SK-N-SH (cell line): ENCODE measurements around the gene RPS6KB2. TPM values are rescaled to one million over a fixed set of nuclear protein-coding genes. Genes with fewer than 3 reads are reported as not detected.
A peak's percentile ranks its signal among the peaks of the same experiment; 100 is the strongest.

Experiments
- CTCF ChIA-PET: fragments of 300-600, 350-600 bp; formaldehyde crosslinking; extraction: SDS; loops from one replicate; lab custom pipeline; 2021; lab: Yijun Ruan, JAX
- POLR2A ChIA-PET: fragments of 350-600 bp; sonication (Branson Sonifier 250); formaldehyde crosslinking; extraction: SDS; loops from one replicate; lab custom pipeline; 2020; ENCODE audit warnings: antibody characterized with exemption, inconsistent platforms; lab: Yijun Ruan, JAX
- DNase-seq: peaks from one replicate; pipeline ENCODE4 v3.0.0; 2012
- H2AFZ ChIP-seq: fragments of 200-600 bp; sonication (generic); 2 replicates; pipeline ENCODE4 v1.8.1; 2016; ENCODE audit warnings: antibody characterized with exemption, mild to moderate bottlenecking, low read depth
- H3F3A ChIP-seq: fragments of 200-600 bp; sonication (generic); replicated peaks from 2 replicates; pipeline ENCODE3; 2016; ENCODE audit warnings: antibody characterized with exemption, mild to moderate bottlenecking; ENCODE audit not compliant: insufficient read depth
- H3K27ac ChIP-seq, 2 experiments: fragments of 200-500 bp in 1 of 2; fragments of 200-600 bp in 1 of 2; sonication (Bioruptor generic) in 1 of 2; sonication (generic), shearing (Covaris generic) in 1 of 2; 2 replicates each; pipeline versions ENCODE4 v1.5.1 to v1.6.1; 2014 to 2016; ENCODE audit warnings: low read depth in 2 of 2, inconsistent platforms in 1 of 2, low read length in 1 of 2, mild to moderate bottlenecking in 1 of 2, mixed read lengths in 1 of 2
- H3K27me3 ChIP-seq: fragments of 200-600 bp; sonication (generic), shearing (Covaris generic); 2 replicates; pipeline ENCODE4 v1.6.1; 2016; ENCODE audit warnings: mixed run types; ENCODE audit not compliant: insufficient read depth
- H3K36me3 ChIP-seq, 2 experiments: fragments of 200-500 bp in 1 of 2; fragments of 200-600 bp in 1 of 2; sonication (Bioruptor generic) in 1 of 2; sonication (generic) in 1 of 2; replicated peaks in 1 of 2; 2 replicates each; pipeline versions ENCODE3 to v1.5.1; 2014 to 2016; ENCODE audit warnings: low read length in 1 of 2, mild to moderate bottlenecking in 1 of 2; ENCODE audit not compliant: insufficient read depth in 2 of 2, control insufficient read depth in 1 of 2
- H3K4me1 ChIP-seq, 2 experiments: fragments of 200-500 bp in 1 of 2; fragments of 200-600 bp in 1 of 2; sonication (Bioruptor generic) in 1 of 2; sonication (generic), shearing (Covaris generic) in 1 of 2; 2 replicates each; pipeline versions ENCODE4 v1.5.1 to v1.6.1; 2014 to 2016; ENCODE audit warnings: low read depth in 1 of 2, low read length in 1 of 2, mixed run types in 1 of 2; ENCODE audit not compliant: insufficient read depth in 2 of 2, control insufficient read depth in 1 of 2
- H3K4me2 ChIP-seq: fragments of 200-600 bp; sonication (generic), shearing (Covaris generic); 2 replicates; pipeline ENCODE4 v1.6.1; 2017; ENCODE audit warnings: mixed run types
- H3K4me3 ChIP-seq, 2 experiments: fragments of 200-500 bp in 1 of 2; fragments of 200-600 bp in 1 of 2; sonication (Bioruptor generic) in 1 of 2; sonication (generic), shearing (Covaris generic) in 1 of 2; 2 replicates each; pipeline versions ENCODE4 v1.5.1 to v1.8.1; 2014 to 2016; ENCODE audit warnings: low read depth in 2 of 2, inconsistent platforms in 1 of 2, low read length in 1 of 2, mild to moderate bottlenecking in 1 of 2, mixed read lengths in 1 of 2, moderate library complexity in 1 of 2
- H3K79me2 ChIP-seq: fragments of 200-600 bp; sonication (generic); 2 replicates; pipeline ENCODE4 v1.8.1; 2017; ENCODE audit warnings: mild to moderate bottlenecking; ENCODE audit not compliant: insufficient read depth
- H3K9ac ChIP-seq: fragments of 200-600 bp; sonication (generic); 2 replicates; pipeline ENCODE4 v1.6.1; 2017; ENCODE audit warnings: mixed run types
- H3K9me2 ChIP-seq: fragments of 200-600 bp; sonication (generic); 2 replicates; pipeline ENCODE4 v1.6.1; 2017; ENCODE audit warnings: mixed run types
- H3K9me3 ChIP-seq: fragments of 200-600 bp; sonication (generic); 2 replicates; pipeline ENCODE4 v1.6.1; 2017; ENCODE audit warnings: mixed run types, mild to moderate bottlenecking, moderate library complexity
- H4K20me1 ChIP-seq: fragments of 200-600 bp; sonication (generic); 2 replicates; pipeline ENCODE4 v1.6.1; 2017; ENCODE audit warnings: mild to moderate bottlenecking, mixed run types; ENCODE audit not compliant: insufficient read depth
- ELF1 ChIP-seq: IDR thresholded peaks from 2 replicates; pipeline ENCODE4 v1.4.0; 2012
- EP300 ChIP-seq, 2 experiments: IDR thresholded peaks; 2 replicates each; pipeline versions ENCODE4 v1.4.0 to v1.6.1; 2012; ENCODE audit warnings: borderline replicate concordance in 1 of 2, low read depth in 1 of 2, low read length in 1 of 2
- EZH2phosphoT487 ChIP-seq: fragments of 200-600 bp; sonication (generic); IDR thresholded peaks from 2 replicates; pipeline ENCODE4 v1.6.1; 2017; ENCODE audit warnings: low read depth, mixed run types, mild to moderate bottlenecking, antibody characterized with exemption, moderate library complexity, borderline replicate concordance
- FOXM1 ChIP-seq: IDR thresholded peaks from 2 replicates; pipeline ENCODE4 v1.4.0; 2012; ENCODE audit warnings: low read depth, mild to moderate bottlenecking
- GABPA ChIP-seq: IDR thresholded peaks from 2 replicates; pipeline ENCODE4 v1.4.0; 2012; ENCODE audit warnings: low read depth, mild to moderate bottlenecking
- MEF2A ChIP-seq: IDR thresholded peaks from 2 replicates; pipeline ENCODE4 v1.4.0; 2012; ENCODE audit warnings: low read depth, borderline replicate concordance
- POLR2AphosphoS5 ChIP-seq: IDR thresholded peaks from 2 replicates; pipeline ENCODE4 v1.6.1; 2012; ENCODE audit warnings: low read depth, low read length
- RAD21 ChIP-seq: IDR thresholded peaks from 2 replicates; pipeline ENCODE4 v1.6.1; 2012; ENCODE audit warnings: mild to moderate bottlenecking, low read length
- RCOR1 ChIP-seq: fragments of 150-350 bp; IDR thresholded peaks from 2 replicates; pipeline ENCODE4 v1.6.1; 2017; ENCODE audit warnings: antibody characterized with exemption, low read length
- RFX5 ChIP-seq: IDR thresholded peaks from 2 replicates; pipeline ENCODE4 v1.6.1; 2012; ENCODE audit warnings: mild to moderate bottlenecking, improper control_type of control experiment, low read length
- RXRA ChIP-seq: IDR thresholded peaks from 2 replicates; pipeline ENCODE4 v1.4.0; 2012; ENCODE audit warnings: low read depth, mild to moderate bottlenecking, borderline replicate concordance
- SIN3A ChIP-seq: IDR thresholded peaks from 2 replicates; pipeline ENCODE4 v1.6.1; 2012; ENCODE audit warnings: low read depth, mild to moderate bottlenecking, low read length, moderate library complexity, borderline replicate concordance
- SMC3 ChIP-seq: IDR thresholded peaks from 2 replicates; pipeline ENCODE4 v1.6.1; 2012; ENCODE audit warnings: low read depth, low read length, improper control_type of control experiment
- TAF1 ChIP-seq: IDR thresholded peaks from 2 replicates; pipeline ENCODE4 v1.6.1; 2012; ENCODE audit warnings: low read depth, mild to moderate bottlenecking, low read length, moderate library complexity, borderline replicate concordance
- TCF12 ChIP-seq: IDR thresholded peaks from 2 replicates; pipeline ENCODE4 v1.4.0; 2012
- USF1 ChIP-seq: IDR thresholded peaks from 2 replicates; pipeline ENCODE4 v1.4.0; 2012; ENCODE audit warnings: low read depth, borderline replicate concordance
- WGBS: methylation state at CpG from one replicate; pipeline ENCODE4 v1.1.6; 2017; ENCODE audit warnings: low lambda C conversion rate; 5-methylcytosine and 5-hydroxymethylcytosine counted together
- polyA plus RNA-seq, 3 experiments: library from polyadenylated mRNA; depleted of rRNA; stranded (reverse); fragments of >200 nt; gene quantifications; 2 replicates each; pipeline ENCODE4 v1.2.3, GENCODE V29; 2012
- TF ChIP-seq, protein P1 (sequence below): IDR thresholded peaks from 2 replicates; pipeline ENCODE4 v1.4.0; 2012; ENCODE audit warnings: low read depth
- TF ChIP-seq, protein P2 (sequence below): fragments of 200-600 bp; sonication (generic); IDR thresholded peaks from 2 replicates; pipeline ENCODE4 v1.6.1; 2017; ENCODE audit warnings: antibody characterized with exemption, mild to moderate bottlenecking, moderate library complexity
- TF ChIP-seq, protein P3 (sequence below): fragments of 150-350 bp; IDR thresholded peaks from 2 replicates; pipeline ENCODE4 v1.6.1; 2017; ENCODE audit warnings: antibody characterized with exemption, low read length, low read depth, borderline replicate concordance

Gene RPS6KB2
- polyA plus RNA-seq, 1 of the 3 experiments (the other 2 are of a cell fraction) = 52.0 TPM

- ChIA-PET CTCF (interaction anchor here (0.9 kb wide), 1 partner anchor 14 kb away, joined by 3 read pairs; no protein-coding TSS in a partner anchor), POLR2A (no interaction called here)
- no peak for DNase-seq
- no peaks in the 10 kb centered on the region for H3K79me2 ChIP-seq
- H2AFZ ChIP-seq = no peak overlapping the region
- H3K9me3 ChIP-seq = no peaks in the 10 kb centered on the region
- H3K4me1 ChIP-seq = peaks cover 4% of the 10 kb centered on the region in 2 experiments; a peak in 2 of 4 replicates
- H3K27me3 ChIP-seq = no peaks in the 10 kb centered on the region
- TF ChIP-seq, protein P1, sequence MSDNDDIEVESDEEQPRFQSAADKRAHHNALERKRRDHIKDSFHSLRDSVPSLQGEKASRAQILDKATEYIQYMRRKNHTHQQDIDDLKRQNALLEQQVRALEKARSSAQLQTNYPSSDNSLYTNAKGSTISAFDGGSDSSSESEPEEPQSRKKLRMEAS = no peak
- TF ChIP-seq USF1 = no peak
- TF ChIP-seq EP300 (IDR thresholded peaks at IDR 0.05; ENCODE audit: borderline replicate concordance in 1 of 2, low read depth in 1 of 2, low read length in 1 of 2) = no peak
- no peak for TF ChIP-seq RXRA
- TF ChIP-seq, protein P2, sequence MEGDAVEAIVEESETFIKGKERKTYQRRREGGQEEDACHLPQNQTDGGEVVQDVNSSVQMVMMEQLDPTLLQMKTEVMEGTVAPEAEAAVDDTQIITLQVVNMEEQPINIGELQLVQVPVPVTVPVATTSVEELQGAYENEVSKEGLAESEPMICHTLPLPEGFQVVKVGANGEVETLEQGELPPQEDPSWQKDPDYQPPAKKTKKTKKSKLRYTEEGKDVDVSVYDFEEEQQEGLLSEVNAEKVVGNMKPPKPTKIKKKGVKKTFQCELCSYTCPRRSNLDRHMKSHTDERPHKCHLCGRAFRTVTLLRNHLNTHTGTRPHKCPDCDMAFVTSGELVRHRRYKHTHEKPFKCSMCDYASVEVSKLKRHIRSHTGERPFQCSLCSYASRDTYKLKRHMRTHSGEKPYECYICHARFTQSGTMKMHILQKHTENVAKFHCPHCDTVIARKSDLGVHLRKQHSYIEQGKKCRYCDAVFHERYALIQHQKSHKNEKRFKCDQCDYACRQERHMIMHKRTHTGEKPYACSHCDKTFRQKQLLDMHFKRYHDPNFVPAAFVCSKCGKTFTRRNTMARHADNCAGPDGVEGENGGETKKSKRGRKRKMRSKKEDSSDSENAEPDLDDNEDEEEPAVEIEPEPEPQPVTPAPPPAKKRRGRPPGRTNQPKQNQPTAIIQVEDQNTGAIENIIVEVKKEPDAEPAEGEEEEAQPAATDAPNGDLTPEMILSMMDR = no peak
- TF ChIP-seq, all 33 proteins: peak for 0
- Histone ChIP-seq H3K9me2 (no peaks in the 10 kb centered on the region), H4K20me1 (no peaks in the 10 kb centered on the region), H3K36me3 (no peaks in the 10 kb centered on the region), H3K4me2 (no peak overlapping the region), H3F3A (no peaks in the 10 kb centered on the region), H3K4me3 (no peak overlapping the region), H3K27ac (no peak overlapping the region), H3K9ac (no peak overlapping the region)
- WGBS = 82% methylated on average over 13 of the region's 18 CpGs
Measured at GRCh38 chr11:67406420-67406968, 21.8 kb upstream of the RPS6KB2 start.

GRCh38 chr11:67406969-67407687 is 21.2 kb upstream of the RPS6KB2 start:
- Histone ChIP-seq H4K20me1 (no peaks in the 10 kb centered on the region), H3K9me3 (no peaks in the 10 kb centered on the region), H3F3A (no peaks in the 10 kb centered on the region), H3K4me2 (no peak overlapping the region), H3K9ac (no peak overlapping the region), H3K79me2 (no peaks in the 10 kb centered on the region), H3K36me3 (no peaks in the 10 kb centered on the region), H3K4me3 (no peak overlapping the region), H3K4me1 (peaks cover 1 to 2% of the 10 kb centered on the region in 2 experiments; a peak in 2 of 4 replicates), H2AFZ (no peak overlapping the region), H3K27ac (no peak overlapping the region), H3K27me3 (no peaks in the 10 kb centered on the region), H3K9me2 (no peaks in the 10 kb centered on the region)
- WGBS = 63% methylated on average over 8 of the region's 12 CpGs
- DNase-seq = peak; percentile 36
- CTCF ChIA-PET = interaction anchor here (0.9 to 1.6 kb wide), 3 partner anchors 14 to 99 kb away, joined by 3 to 4 read pairs (median 3); no protein-coding TSS in a partner anchor
- POLR2A ChIA-PET = no interaction called here
- TF ChIP-seq RCOR1 (no peak), EZH2phosphoT487 (no peak), GABPA (no peak), TCF12 (no peak), POLR2AphosphoS5 (no peak), FOXM1 (no peak), RAD21 (no peak), ELF1 (no peak), RFX5 (no peak), MEF2A (no peak), SIN3A (no peak), TAF1 (no peak), SMC3 (no peak), RXRA (no peak)
- TF ChIP-seq, protein P2 = no peak
- TF ChIP-seq, protein P3, sequence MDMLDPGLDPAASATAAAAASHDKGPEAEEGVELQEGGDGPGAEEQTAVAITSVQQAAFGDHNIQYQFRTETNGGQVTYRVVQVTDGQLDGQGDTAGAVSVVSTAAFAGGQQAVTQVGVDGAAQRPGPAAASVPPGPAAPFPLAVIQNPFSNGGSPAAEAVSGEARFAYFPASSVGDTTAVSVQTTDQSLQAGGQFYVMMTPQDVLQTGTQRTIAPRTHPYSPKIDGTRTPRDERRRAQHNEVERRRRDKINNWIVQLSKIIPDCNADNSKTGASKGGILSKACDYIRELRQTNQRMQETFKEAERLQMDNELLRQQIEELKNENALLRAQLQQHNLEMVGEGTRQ = no peak
